KMS-11 (cell line): ENCODE measurements around the gene ATP2B1.
"Not testable (repeated sequence)": the region's sequence is repeated elsewhere in the genome, so short reads cannot be mapped to it uniquely, and the experiment has no call there.

ENCODE experiments used
- H2AFZ ChIP-seq: fragments of 200-600 bp; sonication (generic); 2 replicates; pipeline ENCODE4 v1.6.1; 2016; ENCODE audit warnings: antibody characterized with exemption, mixed run types, low read depth
- H3K27ac ChIP-seq: fragments of 200-600 bp; sonication (generic); 2 replicates; pipeline ENCODE4 v1.6.1; 2016; ENCODE audit warnings: mild to moderate bottlenecking, mixed run types
- H3K27me3 ChIP-seq: fragments of 200-600 bp; sonication (generic); 2 replicates; pipeline ENCODE4 v1.6.1; 2017; ENCODE audit warnings: mild to moderate bottlenecking, low read depth, mixed run types, moderate library complexity; ENCODE audit not compliant: insufficient read depth
- H3K36me3 ChIP-seq: fragments of 200-600 bp; sonication (generic); 2 replicates; pipeline ENCODE4 v1.6.1; 2017; ENCODE audit warnings: mild to moderate bottlenecking, mixed run types; ENCODE audit not compliant: insufficient read depth
- H3K4me1 ChIP-seq: fragments of 200-600 bp; sonication (generic); 2 replicates; pipeline ENCODE4 v1.6.1; 2016; ENCODE audit warnings: mild to moderate bottlenecking, low read depth, mixed run types; ENCODE audit not compliant: poor library complexity, severe bottlenecking
- H3K4me2 ChIP-seq: fragments of 200-600 bp; sonication (generic); 2 replicates; pipeline ENCODE4 v1.7.0; 2016; ENCODE audit warnings: mild to moderate bottlenecking, mixed run types
- H3K4me3 ChIP-seq: fragments of 200-600 bp; sonication (generic); IDR thresholded peaks from 2 replicates; pipeline ENCODE4 v1.6.1; 2017; ENCODE audit warnings: low read depth, low read length, mixed read lengths; ENCODE audit not compliant: insufficient read depth
- H3K79me2 ChIP-seq: fragments of 200-600 bp; sonication (generic); 2 replicates; pipeline ENCODE4 v1.6.1; 2016; ENCODE audit warnings: low read depth, mixed run types; ENCODE audit not compliant: insufficient read depth
- H3K9ac ChIP-seq: fragments of 200-600 bp; sonication (generic); 2 replicates; pipeline ENCODE4 v1.6.1; 2016; ENCODE audit warnings: mild to moderate bottlenecking, mixed run types
- H4K20me1 ChIP-seq: fragments of 200-600 bp; sonication (generic); 2 replicates; pipeline ENCODE4 v1.6.1; 2016; ENCODE audit warnings: mild to moderate bottlenecking, mixed run types; ENCODE audit not compliant: insufficient read depth
- CTCF ChIP-seq: fragments of 200-600 bp; sonication (generic); conservative IDR thresholded peaks from 2 replicates; pipeline ENCODE4 v1.6.1; 2017; ENCODE audit warnings: low read depth, mild to moderate bottlenecking, antibody characterized with exemption, low read length, moderate library complexity, mixed read lengths

Gene ATP2B1

GRCh38 chr12:89708565-89709156 lies at the start of gene ATP2B1:
ATP2B1 (minus strand) TSS chr12:89708838; CDS start chr12:89655886, 52,952 bp downstream.
- Histone ChIP-seq H4K20me1 (peaks cover 5% of the 10 kb centered on the region; the same call in 1 of the 2 replicates), H3K79me2 (peaks cover 43% of the 10 kb centered on the region), H3K36me3 (no peaks in the 10 kb centered on the region), H2AFZ (peak within 1 kb of the TSS; percentile 72), H3K4me2 (peak within 1 kb of the TSS; percentile 80), H3K27ac (peak within 1 kb of the TSS; percentile 87), H3K4me3 (no peak within 1 kb of the TSS), H3K27me3 (no peaks in the 10 kb centered on the region), H3K4me1 (peaks cover 36% of the 10 kb centered on the region), H3K9ac (peak within 1 kb of the TSS; percentile 86)
- TF ChIP-seq CTCF = no peak

GRCh38 chr12:89757987-89758386 lies 49.3 kb upstream of the ATP2B1 start:
- not testable (repeated sequence) for H3K36me3 ChIP-seq, H3K79me2 ChIP-seq, H3K27me3 ChIP-seq, H3K4me3 ChIP-seq, H3K9ac ChIP-seq, H4K20me1 ChIP-seq, H3K4me2 ChIP-seq, H2AFZ ChIP-seq, H3K4me1 ChIP-seq, H3K27ac ChIP-seq

GRCh38 chr12:89756585-89757398 lies 48.2 kb upstream of the ATP2B1 start:
- no peak overlapping the region for H3K9ac ChIP-seq
- H4K20me1 ChIP-seq = no peaks in the 10 kb centered on the region
- H3K4me1 ChIP-seq = no peaks in the 10 kb centered on the region
- H3K79me2 ChIP-seq = no peaks in the 10 kb centered on the region
- H3K36me3 ChIP-seq = no peaks in the 10 kb centered on the region
- no peaks in the 10 kb centered on the region for H3K27me3 ChIP-seq
- H3K4me2 ChIP-seq = no peak overlapping the region
- H3K4me3 ChIP-seq = no peak overlapping the region
- no peak overlapping the region for H3K27ac ChIP-seq
- no peak for TF ChIP-seq CTCF
- H2AFZ ChIP-seq = no peak overlapping the region

GRCh38 chr12:89756194-89756584 lies 47.6 kb upstream of the ATP2B1 start:
- no peak overlapping the region for H2AFZ ChIP-seq
- H3K4me1 ChIP-seq = no peaks in the 10 kb centered on the region
- no peaks in the 10 kb centered on the region for H3K36me3 ChIP-seq
- no peak overlapping the region for H3K4me3 ChIP-seq
- H3K27me3 ChIP-seq = no peaks in the 10 kb centered on the region
- H4K20me1 ChIP-seq = no peaks in the 10 kb centered on the region
- H3K9ac ChIP-seq = no peak overlapping the region
- H3K27ac ChIP-seq = no peak overlapping the region
- no peak overlapping the region for H3K4me2 ChIP-seq
- H3K79me2 ChIP-seq = no peaks in the 10 kb centered on the region
- no peak for TF ChIP-seq CTCF

- no peak overlapping the region for H3K4me2 ChIP-seq
- H3K4me1 ChIP-seq = no peaks in the 10 kb centered on the region
- no peaks in the 10 kb centered on the region for H3K79me2 ChIP-seq
- H3K27ac ChIP-seq = no peak overlapping the region
- H4K20me1 ChIP-seq = no peaks in the 10 kb centered on the region
- no peak overlapping the region for H3K4me3 ChIP-seq
- no peak overlapping the region for H2AFZ ChIP-seq
- H3K36me3 ChIP-seq = no peaks in the 10 kb centered on the region
- H3K9ac ChIP-seq = no peak overlapping the region
- no peak for TF ChIP-seq CTCF
- H3K27me3 ChIP-seq = no peaks in the 10 kb centered on the region
These were observed 45.4 kb upstream of the ATP2B1 start for GRCh38 chr12:89753997-89754396.
